ENCODE measurements around the gene CCDC154. TPM values are rescaled to one million over a fixed set of nuclear protein-coding genes. Genes with fewer than 3 reads are reported as not detected.
A peak's percentile ranks its signal among the peaks of the same experiment; 100 is the strongest.

CCDC154 gene
- total and polyA plus RNA-seq, 2 experiments from 2014 or later: 0.18 TPM; not detected in 1

DNA sequence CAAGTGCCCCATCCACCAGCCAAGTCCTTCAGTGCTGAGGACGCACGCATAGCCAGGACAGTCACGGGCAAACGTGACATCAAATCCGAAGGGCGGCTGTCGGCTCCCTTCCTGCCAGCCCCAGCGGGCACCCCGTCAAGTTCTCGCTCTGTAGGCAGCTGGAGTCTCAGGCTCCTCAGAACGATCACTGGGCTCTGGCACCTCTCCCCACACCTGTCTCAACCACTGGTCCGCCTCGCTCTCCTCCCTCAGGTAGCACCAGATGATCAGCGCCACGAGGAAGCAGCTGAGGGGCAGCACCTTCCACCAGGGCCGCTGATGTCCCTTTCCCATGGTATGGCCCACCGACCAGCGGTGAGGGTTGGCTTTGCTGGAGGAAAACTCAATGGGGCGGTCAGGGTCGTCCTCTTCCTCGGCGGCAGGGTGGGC lies 24.2 kb downstream of the CCDC154 start:
- Histone ChIP-seq H3K79me2 (ENCODE audit: insufficient read depth) (peaks cover 32% of the 10 kb centered on the region), H4K20me1 (ENCODE audit: insufficient read depth) (no peaks in the 10 kb centered on the region), H3K9me2 (ENCODE audit: insufficient read depth) (no peaks in the 10 kb centered on the region), H3K27me3 (replicated peaks; ENCODE audit: insufficient read depth) (no peaks in the 10 kb centered on the region), H3K36me3 (ENCODE audit: low read depth) (no peaks in the 10 kb centered on the region), H3K4me1 (ENCODE audit: insufficient read depth) (peaks cover 22% of the 10 kb centered on the region), H3K4me2 (ENCODE audit: unreplicated experiment) (peak overlapping the region; percentile 94), H3F3A (ENCODE audit: insufficient read depth) (peaks cover 18% of the 10 kb centered on the region), H3K27ac (peak overlapping the region; percentile 90), H3K9me3 (ENCODE audit: low read depth) (no peaks in the 10 kb centered on the region), H3K4me3 (peak overlapping the region; percentile 86), H3K9ac (peak overlapping the region; percentile 88), H2AFZ (no peak overlapping the region)
- DNase-seq: peak; percentile 45
- no peak for TF ChIP-seq EZH2phosphoT487 (IDR thresholded peaks at IDR 0.05; ENCODE audit: insufficient read depth, low read depth)
- TF ChIP-seq EZH2 (IDR thresholded peaks at IDR 0.05; ENCODE audit: insufficient read depth, poor library complexity, severe bottlenecking): no peak
- in situ Hi-C loops (cut with MboI): no loop called here
- WGBS, 2 experiments (ENCODE audit: low coverage in 1 of 2, low lambda C conversion rate in 2 of 2, missing lambda C conversion rate in 2 of 2): 6 to 8% methylated on average over 19 to 22 of the region's 22 CpGs

DNA sequence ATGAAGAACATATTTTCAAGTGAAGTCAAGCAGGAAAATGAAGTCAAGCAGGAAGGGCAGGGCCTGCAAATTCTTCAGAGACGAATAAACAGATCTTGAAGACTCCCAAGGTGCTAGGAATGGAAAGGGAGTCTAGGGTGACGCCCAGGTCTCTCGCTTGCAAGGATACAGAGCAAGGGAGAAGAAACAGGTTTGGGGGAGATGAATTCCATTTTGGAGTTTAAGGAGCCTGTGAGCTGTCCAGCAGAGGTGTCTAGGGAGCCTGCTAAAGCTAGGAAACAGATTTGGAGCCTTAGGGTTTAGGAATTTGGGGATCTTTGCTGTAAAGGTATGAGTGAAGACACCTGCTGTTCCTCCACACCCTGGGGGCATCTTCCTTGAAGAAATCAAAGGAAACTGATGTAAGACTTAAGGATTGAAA lies 27.8 kb downstream of the CCDC154 start:
- no peak for TF ChIP-seq EZH2phosphoT487 (IDR thresholded peaks at IDR 0.05; ENCODE audit: insufficient read depth, low read depth)
- no peak for TF ChIP-seq EZH2 (IDR thresholded peaks at IDR 0.05; ENCODE audit: insufficient read depth, poor library complexity, severe bottlenecking)
- Histone ChIP-seq H3K36me3 (ENCODE audit: low read depth) (no peaks in the 10 kb centered on the region), H3K9ac (no peak overlapping the region), H2AFZ (no peak overlapping the region), H3K4me3 (no peak overlapping the region), H3F3A (ENCODE audit: insufficient read depth) (peaks cover 20% of the 10 kb centered on the region), H3K4me2 (ENCODE audit: unreplicated experiment) (no peak overlapping the region), H3K9me3 (ENCODE audit: low read depth) (no peaks in the 10 kb centered on the region), H3K4me1 (ENCODE audit: insufficient read depth) (peaks cover 22% of the 10 kb centered on the region), H3K9me2 (ENCODE audit: insufficient read depth) (no peaks in the 10 kb centered on the region), H3K79me2 (ENCODE audit: insufficient read depth) (peaks cover 54% of the 10 kb centered on the region), H3K27me3 (replicated peaks; ENCODE audit: insufficient read depth) (no peaks in the 10 kb centered on the region), H3K27ac (0 out of 2 replicates have a peak overlapping the region, but pooled peaks have one; percentile 18), H4K20me1 (ENCODE audit: insufficient read depth) (no peaks in the 10 kb centered on the region)
- no peak for DNase-seq
- in situ Hi-C loops (cut with MboI): no loop called here
- 81 to 85% methylated on average over 3 of the region's 3 CpGs for WGBS, 2 experiments (ENCODE audit: low coverage in 1 of 2, low lambda C conversion rate in 2 of 2, missing lambda C conversion rate in 2 of 2)

DNA sequence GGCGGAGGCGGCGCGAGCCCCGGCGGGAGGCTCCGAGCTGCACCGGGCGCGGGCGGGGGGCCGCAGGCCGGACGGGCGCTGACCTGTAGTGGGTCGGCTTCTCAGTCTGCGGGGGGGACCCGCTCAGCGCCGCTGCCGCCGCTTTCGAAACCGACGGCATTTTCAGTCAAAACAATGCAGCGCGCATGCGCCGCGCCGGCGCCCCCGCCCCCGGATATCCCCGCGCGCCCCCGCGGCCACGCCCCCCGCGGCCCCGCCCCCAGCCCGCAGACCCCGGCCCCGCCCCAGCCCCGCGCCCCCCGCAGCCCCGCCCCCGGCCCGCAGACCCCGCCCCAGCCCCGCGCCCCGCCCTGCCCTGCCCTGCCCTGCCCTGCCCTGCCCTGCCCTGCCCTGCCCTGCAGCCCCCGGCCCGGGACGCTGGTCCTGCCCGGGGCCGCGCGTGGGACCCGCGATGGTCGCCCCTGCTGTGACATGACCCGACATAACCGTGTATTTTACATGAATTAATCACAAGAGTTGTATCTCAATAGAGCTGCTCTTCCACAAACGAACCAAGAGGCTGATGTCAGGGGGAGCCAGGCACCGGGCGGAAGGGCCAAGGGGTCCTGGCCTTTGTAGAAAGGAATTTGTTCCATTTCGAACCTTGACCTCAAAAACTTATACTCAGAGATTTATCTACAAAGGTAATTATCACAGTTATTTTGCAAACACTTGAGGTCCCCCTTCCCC lies 29.7 kb downstream of the CCDC154 start, which contains the start of gene UNKL:
Gene UNKL, minus strand, starts transcription at position 173 of the 729 bp plus-strand sequence. Its CDS starts 13 bp downstream, at position 160.
- Histone ChIP-seq H3K79me2 (ENCODE audit: insufficient read depth) (peaks cover 58% of the 10 kb centered on the region), H3K9me2 (ENCODE audit: insufficient read depth) (no peaks in the 10 kb centered on the region), H4K20me1 (ENCODE audit: insufficient read depth) (no peaks in the 10 kb centered on the region), H3K27ac (peak within 1 kb of the TSS; percentile 35), H3K27me3 (replicated peaks; ENCODE audit: insufficient read depth) (no peaks in the 10 kb centered on the region), H3K9me3 (ENCODE audit: low read depth) (no peaks in the 10 kb centered on the region), H3K4me3 (peak within 1 kb of the TSS; percentile 90), H2AFZ (peak within 1 kb of the TSS; percentile 79), H3K4me1 (ENCODE audit: insufficient read depth) (peaks cover 19% of the 10 kb centered on the region), H3K36me3 (ENCODE audit: low read depth) (no peaks in the 10 kb centered on the region), H3K4me2 (ENCODE audit: unreplicated experiment) (peak within 1 kb of the TSS; percentile 62), H3F3A (ENCODE audit: insufficient read depth) (peaks cover 20% of the 10 kb centered on the region), H3K9ac (peak within 1 kb of the TSS; percentile 91)
- DNase-seq: peak; percentile 74
- 10 to 16% methylated on average over 16 to 38 of the region's 72 CpGs for WGBS, 2 experiments (ENCODE audit: low coverage in 1 of 2, low lambda C conversion rate in 2 of 2, missing lambda C conversion rate in 2 of 2)
- in situ Hi-C loops (cut with MboI): no loop called here
- TF ChIP-seq EZH2phosphoT487 (IDR thresholded peaks at IDR 0.05; ENCODE audit: insufficient read depth, low read depth): no peak

DNA sequence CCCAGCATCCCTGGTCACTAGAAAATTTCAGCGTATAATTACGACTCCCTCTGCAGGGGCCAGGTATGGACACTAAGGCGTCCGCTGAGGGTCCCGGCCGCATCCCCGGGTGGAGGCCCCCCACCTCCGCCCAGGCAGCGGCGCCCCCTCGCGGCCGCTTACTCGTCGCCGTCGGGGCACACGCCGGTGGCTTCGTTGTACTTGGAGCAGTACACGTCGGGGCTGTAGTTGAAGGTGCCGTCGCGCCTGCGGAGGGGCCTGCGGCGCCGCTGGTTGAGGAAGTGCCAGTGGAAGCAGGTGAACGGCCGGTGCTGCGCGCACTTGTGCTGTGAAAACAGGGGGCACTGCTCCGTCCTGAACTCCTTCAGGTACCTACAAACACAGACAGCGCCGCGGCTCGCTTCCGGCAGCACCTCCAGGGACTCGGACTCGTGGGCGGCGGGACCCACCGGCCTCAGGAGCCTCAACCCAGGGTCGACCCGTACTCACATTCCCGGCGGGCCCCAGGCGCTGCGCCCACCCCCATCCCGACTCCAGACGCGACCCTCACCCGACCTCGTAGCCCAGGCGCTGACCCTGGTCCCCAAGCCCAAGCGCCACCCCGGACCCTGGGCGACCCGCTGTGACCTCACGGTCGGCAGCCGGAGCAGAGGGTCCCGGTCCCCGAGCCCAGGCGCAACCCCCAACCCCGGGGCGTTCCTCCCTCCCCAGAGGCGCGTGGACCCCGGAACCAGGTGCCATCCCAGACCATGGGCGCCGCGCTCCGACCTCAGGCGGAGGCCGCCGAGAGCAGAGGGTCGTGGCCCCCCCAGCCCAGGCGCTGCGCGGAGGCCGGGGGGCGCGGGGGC lies 30.4 kb downstream of the CCDC154 start:
- Histone ChIP-seq H3K36me3 (ENCODE audit: low read depth) (no peaks in the 10 kb centered on the region), H3K9ac (peak overlapping the region; percentile 91), H3K4me3 (peak overlapping the region; percentile 90), H3K27me3 (replicated peaks; ENCODE audit: insufficient read depth) (no peaks in the 10 kb centered on the region), H4K20me1 (ENCODE audit: insufficient read depth) (no peaks in the 10 kb centered on the region), H3K9me3 (ENCODE audit: low read depth) (no peaks in the 10 kb centered on the region), H3K27ac (peak overlapping the region; percentile 35; the same call in 1 of the 2 replicates), H3K4me1 (ENCODE audit: insufficient read depth) (peaks cover 11% of the 10 kb centered on the region), H3F3A (ENCODE audit: insufficient read depth) (peaks cover 20% of the 10 kb centered on the region), H3K79me2 (ENCODE audit: insufficient read depth) (peaks cover 58% of the 10 kb centered on the region), H3K4me2 (ENCODE audit: unreplicated experiment) (peak overlapping the region; percentile 62), H2AFZ (peak overlapping the region; percentile 79), H3K9me2 (ENCODE audit: insufficient read depth) (no peaks in the 10 kb centered on the region)
- TF ChIP-seq EZH2phosphoT487 (IDR thresholded peaks at IDR 0.05; ENCODE audit: insufficient read depth, low read depth) (no peak), EZH2 (IDR thresholded peaks at IDR 0.05; ENCODE audit: insufficient read depth, poor library complexity, severe bottlenecking) (no peak)
- in situ Hi-C loops (cut with MboI): no loop called here
- whole genome bisulfite sequencing, 2 experiments (ENCODE audit: low coverage in 1 of 2, low lambda C conversion rate in 2 of 2, missing lambda C conversion rate in 2 of 2): 3 to 4% methylated on average over 54 to 73 of the region's 85 CpGs
- peak; percentile 74 for DNase-seq
